ENCODE data around the gene BACH2.

DNA sequence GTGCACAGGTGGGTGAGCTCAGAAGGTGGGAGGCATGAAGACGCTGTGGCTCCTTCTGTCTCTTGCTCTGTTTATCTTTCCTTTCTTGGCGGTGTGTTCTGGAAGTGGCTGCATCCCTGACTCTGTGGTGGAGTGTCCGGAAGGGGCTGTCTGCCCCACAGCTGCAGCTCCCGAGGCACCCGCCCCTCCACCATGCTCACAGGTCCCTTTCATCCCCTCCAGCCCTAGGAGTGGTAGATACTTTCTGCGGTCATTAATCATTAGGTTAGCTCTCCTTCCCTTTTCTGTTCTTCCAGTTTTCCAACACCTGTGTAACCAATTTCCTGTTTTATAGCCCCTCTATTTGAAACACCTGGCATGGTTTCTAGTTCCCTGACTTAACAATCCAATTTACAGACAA is 336.8 kb downstream of the BACH2 start:
- TF ChIP-seq EGR1 (IDR thresholded peaks at IDR 0.05; ENCODE audit: low read depth) (no peak), CEBPB (IDR thresholded peaks at IDR 0.05; ENCODE audit: low read depth) (no peak), EZH2 (IDR thresholded peaks at IDR 0.05) (no peak), RAD21 (IDR thresholded peaks at IDR 0.05; ENCODE audit: low read depth) (no peak), POLR2A (IDR thresholded peaks at IDR 0.05; ENCODE audit: borderline replicate concordance, extremely low read depth, insufficient read depth, insufficient read length) (no peak), ATF3 (IDR thresholded peaks at IDR 0.05) (no peak)
- TF ChIP-seq, protein P1, sequence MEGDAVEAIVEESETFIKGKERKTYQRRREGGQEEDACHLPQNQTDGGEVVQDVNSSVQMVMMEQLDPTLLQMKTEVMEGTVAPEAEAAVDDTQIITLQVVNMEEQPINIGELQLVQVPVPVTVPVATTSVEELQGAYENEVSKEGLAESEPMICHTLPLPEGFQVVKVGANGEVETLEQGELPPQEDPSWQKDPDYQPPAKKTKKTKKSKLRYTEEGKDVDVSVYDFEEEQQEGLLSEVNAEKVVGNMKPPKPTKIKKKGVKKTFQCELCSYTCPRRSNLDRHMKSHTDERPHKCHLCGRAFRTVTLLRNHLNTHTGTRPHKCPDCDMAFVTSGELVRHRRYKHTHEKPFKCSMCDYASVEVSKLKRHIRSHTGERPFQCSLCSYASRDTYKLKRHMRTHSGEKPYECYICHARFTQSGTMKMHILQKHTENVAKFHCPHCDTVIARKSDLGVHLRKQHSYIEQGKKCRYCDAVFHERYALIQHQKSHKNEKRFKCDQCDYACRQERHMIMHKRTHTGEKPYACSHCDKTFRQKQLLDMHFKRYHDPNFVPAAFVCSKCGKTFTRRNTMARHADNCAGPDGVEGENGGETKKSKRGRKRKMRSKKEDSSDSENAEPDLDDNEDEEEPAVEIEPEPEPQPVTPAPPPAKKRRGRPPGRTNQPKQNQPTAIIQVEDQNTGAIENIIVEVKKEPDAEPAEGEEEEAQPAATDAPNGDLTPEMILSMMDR (IDR thresholded peaks at IDR 0.05 in 2 of 3, conservative IDR thresholded peaks at IDR 0.05 in 1 of 3; ENCODE audit: borderline replicate concordance in 1 of 3, insufficient read depth in 1 of 3, low read depth in 2 of 3, low read length in 2 of 3) = no peak

Data from HCT116 (cell line).